ENCODE results near the gene BPIFB4. TPM values are rescaled to one million over a fixed set of nuclear protein-coding genes. Genes with fewer than 3 reads are reported as not detected.
"Not testable (repeated sequence)": the region's sequence is repeated elsewhere in the genome, so short reads cannot be mapped to it uniquely, and the experiment has no call there.

The BPIFB4 gene
- total RNA-seq, 1 donor from 2014 or later, result not detected

DNA sequence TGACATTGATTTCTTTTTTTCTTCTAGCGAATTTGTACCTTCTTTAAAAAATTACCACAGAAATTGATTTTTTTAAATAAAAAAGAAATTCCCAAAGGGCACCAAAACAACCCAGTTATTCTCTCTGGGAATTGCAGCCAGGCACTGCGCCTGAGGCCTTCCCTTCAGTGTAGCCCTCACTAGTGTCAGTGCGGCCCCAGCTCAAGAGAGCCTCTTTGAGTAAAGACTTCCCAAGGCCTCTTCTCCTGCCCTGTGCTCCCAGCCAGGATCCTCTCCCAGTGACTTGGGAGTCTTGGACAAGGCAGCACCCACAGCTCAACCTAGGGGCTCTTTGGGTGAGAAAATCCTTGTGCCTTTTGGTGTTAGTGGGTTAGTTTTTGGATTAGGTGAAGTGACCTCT is 41.5 kb downstream of the BPIFB4 start:
- DNase-seq, result no peak

GRCh38 chr20:33122297-33122696 is 42.9 kb downstream of the BPIFB4 start:
- not testable (repeated sequence) for DNase-seq

- no peak for DNase-seq
Observed at GRCh38 chr20:33124261-33124660, 44.8 kb downstream of the BPIFB4 start.

- no peak for DNase-seq
Observed at GRCh38 chr20:33124994-33125393, 45.6 kb downstream of the BPIFB4 start.

- DNase-seq, result no peak
Observed at GRCh38 chr20:33125983-33126382, 46.5 kb downstream of the BPIFB4 start.

DNA sequence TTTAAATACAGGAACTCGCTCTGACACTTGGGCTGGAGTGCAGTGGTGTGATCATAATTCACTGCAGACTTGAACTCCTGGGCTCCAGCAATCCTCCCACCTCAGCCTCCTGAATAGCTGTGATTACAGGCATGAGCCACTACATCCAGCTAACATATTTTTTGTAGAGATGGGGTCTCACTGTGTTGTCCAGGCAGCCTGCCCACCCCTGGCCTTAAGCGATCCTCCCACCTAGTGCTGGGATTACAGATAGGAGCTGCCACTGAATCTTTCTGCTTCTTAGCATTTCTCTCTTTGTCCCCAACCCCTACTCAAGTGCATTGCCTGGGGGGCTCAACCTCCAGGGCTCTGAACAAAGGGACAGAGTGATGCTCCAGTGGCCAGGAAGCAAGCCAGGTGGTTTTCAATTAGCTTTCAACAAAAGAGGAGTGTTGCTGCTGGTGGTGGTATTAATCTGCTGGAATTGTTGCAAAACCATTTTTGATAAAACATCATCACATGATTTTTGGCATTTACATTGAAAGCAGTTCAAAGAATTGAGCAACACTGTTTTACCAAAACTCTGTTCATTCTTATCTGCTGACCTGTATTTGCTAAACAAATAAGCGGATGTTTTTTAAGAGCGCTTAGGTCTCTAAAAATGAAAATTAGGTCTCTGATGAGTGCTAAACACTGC is 48.1 kb downstream of the BPIFB4 start:
- DNase-seq, result no peak

GRCh38 chr20:33130568-33131061 is 51.2 kb downstream of the BPIFB4 start:
- no peak for DNase-seq

- DNase-seq, result no peak
Observed at GRCh38 chr20:33131949-33132473, 52.6 kb downstream of the BPIFB4 start.

DNA sequence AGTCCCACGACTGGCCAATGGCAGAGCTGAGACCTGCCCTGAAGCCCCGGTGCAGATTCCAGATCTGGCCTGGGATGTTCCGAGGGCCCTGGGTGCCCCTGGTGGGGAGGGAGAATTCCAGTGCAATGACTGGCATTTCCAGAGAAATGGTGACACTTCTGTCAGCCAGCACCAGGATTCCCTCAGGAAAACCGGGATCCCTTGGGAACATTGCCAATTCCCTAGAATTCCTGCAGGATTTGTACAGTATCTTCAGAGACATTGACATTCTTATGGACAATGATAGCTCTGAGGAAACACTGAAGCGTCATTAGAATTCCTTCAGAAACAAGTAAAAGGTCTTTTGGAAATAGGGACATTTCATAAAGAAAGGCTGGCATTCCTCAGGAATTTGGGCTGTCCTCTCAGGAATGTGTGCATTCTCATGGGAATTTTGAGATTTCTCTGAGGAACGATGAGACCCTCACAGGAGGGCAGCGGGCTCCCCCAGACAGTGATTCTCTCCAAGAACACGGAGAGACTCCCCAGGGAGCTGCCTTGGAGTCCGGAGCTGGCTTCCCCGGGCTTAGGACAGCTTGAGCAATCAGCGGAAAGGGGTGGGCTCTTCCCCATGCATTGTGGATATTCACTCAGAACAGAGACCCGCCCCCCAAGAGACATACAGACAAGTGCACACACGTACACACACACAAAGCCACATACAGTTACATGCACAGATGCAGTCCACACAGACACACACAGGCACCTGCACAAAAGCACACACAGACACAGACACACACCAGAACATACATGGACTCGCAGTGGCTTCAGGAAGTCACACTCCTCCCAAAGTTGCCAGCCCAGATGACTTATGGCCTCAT is 53.3 kb downstream of the BPIFB4 start:
- DNase-seq, result no peak

DNA sequence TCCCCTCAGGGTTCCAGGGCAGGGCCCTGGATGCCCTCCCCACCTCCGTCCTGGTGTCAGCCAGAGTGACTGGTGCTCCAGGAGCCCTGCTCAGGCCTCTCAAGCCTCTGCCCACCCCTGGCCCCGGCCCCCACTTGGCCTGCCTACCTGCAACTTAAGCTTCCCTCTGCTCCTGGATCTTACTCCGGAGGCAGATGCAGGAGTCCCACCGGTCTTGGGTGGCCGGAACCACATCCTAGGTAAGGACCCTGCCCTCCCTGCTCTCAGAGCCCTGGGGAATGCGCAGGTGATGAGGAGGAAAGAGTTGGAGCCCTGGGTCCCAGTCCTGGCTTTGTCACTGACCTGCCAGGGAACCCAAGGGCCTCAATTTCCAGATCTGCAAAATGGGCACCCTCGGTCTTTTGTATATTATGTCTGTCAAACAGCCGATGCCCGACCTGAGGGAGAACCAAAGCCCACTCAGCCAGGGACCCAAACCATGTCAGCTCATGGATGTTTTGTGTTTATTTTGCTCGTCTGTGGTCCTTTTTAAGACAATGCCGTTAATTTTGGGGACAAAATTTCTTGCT is 54.0 kb downstream of the BPIFB4 start:
- no peak for DNase-seq

- DNase-seq, result no peak
Observed at GRCh38 chr20:33137195-33137594, 57.8 kb downstream of the BPIFB4 start.

- DNase-seq, result no peak
Observed at GRCh38 chr20:33139467-33139866, 60.0 kb downstream of the BPIFB4 start.

DNA sequence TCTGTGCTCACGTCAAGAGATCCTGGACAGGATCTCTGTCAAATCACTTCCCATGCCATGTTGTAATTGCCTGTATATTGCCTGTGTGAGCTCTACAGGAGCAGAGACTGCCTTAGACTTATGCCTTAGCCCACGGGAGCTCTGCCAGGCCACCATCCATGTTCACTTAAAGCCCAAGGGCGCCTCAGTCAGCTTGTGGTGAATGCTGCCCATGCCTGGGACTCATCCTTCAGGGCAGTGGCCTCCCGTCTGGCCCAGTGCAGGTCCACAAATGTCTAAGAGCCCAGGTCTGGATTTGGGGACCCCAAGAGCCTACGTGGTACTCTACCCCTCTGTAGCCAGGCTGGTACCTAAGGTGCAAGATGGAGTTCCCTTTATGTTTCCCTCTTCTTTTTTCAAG is 66.1 kb downstream of the BPIFB4 start:
- DNase-seq, result no peak

- DNase-seq, result no peak
Observed at GRCh38 chr20:33147299-33147698, 67.9 kb downstream of the BPIFB4 start.

GRCh38 chr20:33148040-33148439 is 68.6 kb downstream of the BPIFB4 start:
- no peak for DNase-seq

DNA sequence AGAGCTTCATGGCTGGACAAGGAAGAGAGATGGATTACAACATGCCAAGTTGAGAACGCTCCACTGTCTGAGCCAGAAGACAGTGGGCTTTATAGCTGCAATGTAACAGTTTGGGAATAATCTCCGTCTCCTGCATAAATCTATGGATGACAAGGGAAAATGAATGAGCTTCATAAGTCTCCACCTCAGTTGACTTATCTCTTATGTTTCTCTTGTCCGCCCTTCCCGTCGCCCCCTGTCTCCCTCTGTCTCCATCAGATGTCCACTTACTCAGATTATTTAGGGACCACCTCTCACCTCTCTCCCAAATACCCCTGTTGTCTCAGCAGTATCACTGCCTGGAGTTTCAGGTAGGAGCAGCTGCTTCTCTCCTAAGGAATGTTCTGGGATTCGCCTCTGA is 74.8 kb downstream of the BPIFB4 start:
- DNase-seq, result no peak

- DNase-seq, result no peak
Observed at GRCh38 chr20:33158637-33159385, 79.4 kb downstream of the BPIFB4 start.

DNA sequence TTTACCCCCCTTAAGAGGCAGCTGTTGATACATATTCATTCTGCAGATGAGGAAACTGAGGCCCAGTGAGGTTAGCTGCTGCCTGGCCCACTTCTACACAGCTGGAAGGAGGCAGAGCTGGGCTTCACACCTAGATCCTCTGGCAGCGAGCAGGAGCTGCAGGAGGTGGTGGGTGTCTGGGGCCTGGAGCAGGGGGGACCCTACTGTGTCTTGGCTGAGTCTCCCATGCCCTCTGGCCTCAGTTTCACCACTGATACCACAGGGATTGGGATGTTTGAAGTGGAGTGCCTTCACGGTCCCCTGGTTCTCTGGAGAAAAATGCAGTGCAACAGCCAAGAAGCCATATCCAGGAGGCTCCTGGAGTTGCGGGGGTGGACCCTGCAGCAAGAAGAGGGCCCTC is 80.3 kb downstream of the BPIFB4 start:
- no peak for DNase-seq

DNA sequence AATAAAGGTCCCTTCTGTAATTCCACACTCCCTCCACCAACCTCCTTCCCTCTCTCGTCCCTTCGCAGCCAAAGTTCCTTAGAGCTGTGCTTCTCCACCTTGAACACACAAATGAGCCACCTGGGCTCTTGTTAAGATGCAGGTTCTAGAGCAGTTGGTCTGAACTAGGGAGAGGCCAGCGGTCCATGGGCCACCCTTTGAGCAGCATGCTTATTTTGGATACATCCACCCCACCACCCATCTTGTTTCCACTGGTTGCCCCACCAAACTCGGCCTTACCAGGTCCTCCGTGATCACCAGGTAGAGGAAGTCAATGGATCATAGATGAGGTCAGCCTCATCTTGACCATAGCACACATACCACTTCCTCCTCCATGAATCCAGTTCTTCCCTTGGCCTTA is 81.2 kb downstream of the BPIFB4 start:
- DNase-seq, result no peak

Data from dermis blood vessel endothelial cell (primary cell).